Measurements from ENCODE around the gene STAT1.
"Not testable (repeated sequence)": the region's sequence is repeated elsewhere in the genome, so short reads cannot be mapped to it uniquely, and the experiment has no call there.

Gene STAT1

DNA sequence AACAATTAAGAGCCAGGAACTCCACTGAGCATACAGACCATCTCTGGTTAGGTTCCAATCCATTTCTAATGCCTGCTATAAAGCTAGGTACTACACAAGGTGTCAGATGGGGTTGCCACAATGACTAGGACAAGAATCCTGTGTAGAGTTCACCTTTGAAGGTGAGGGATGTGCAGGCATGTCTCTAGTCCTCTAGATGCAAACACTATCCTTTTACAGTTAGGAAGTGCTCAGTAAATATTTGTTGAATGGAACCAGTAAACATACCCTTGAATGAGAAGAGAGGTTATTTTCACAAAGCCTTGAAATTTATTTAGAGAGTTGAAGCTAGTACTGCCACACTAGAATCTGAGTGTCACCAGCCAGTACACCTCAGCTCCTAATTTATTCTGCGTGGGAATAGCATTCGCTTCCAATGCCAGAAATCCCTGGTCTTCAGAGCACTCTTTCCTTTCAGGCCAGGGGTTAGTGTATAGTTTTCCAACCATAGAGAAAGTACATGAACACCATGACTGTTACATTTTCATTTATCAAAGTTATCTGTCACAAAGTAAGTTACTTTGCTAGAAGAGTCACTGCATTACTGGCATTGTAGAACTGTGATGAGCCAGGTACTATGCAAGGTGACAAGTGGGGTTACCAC, 48.3 kb downstream of the STAT1 start:
- DNase-seq (ENCODE audit: low read depth in 1 of 2, low spot score in 1 of 2) = no peak

DNA sequence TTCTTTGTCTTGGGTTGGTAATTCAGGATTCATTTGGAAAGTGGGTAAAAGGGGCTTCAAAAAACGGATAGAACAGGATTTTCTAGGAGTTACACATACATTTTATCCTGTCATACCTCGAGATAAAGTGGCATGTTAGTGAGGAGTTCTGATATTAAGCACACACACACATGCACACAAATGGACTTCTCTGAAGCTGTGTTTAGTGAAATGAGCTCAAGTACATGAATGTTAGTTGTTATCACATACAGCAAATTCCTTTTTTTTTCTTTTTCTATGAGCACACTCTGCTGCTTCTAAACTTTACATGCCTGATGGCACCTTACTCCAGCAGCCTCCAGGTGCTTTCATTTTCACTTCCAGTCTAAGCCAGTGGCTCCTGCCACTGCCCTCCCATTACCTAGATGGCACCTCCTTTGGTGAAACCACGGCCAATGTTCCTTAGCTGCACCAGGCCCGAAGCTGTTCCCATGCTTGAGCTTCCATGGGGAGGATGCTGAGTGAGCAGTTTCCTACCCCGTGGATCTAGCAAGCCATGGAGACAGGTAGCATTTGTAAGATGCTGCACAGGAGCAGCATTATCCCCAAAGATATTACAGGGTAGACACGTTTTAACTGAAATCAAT, 49.7 kb downstream of the STAT1 start:
- DNase-seq (ENCODE audit: low read depth in 1 of 2, low spot score in 1 of 2) = no peak

DNA sequence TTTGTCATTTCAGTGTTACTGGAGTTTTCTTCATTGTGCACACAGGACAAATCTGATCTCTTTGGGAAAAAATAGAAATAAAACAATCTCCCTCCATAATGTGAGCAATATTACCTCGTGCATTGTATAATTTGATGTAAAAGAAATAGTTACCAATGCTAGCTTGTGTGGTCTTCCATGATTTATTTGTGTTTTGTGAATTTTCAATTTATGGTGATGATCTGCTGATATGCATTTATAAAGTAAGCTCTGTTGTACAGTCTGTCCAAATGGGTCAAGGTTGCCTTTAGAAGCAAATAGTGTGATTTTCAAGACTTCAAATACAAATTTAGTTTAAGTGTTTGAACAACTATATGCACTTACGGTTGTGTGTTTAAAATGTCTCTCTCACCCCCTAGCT, 50.9 kb downstream of the STAT1 start:
- DNase-seq (ENCODE audit: low read depth in 1 of 2, low spot score in 1 of 2) = no peak

DNA sequence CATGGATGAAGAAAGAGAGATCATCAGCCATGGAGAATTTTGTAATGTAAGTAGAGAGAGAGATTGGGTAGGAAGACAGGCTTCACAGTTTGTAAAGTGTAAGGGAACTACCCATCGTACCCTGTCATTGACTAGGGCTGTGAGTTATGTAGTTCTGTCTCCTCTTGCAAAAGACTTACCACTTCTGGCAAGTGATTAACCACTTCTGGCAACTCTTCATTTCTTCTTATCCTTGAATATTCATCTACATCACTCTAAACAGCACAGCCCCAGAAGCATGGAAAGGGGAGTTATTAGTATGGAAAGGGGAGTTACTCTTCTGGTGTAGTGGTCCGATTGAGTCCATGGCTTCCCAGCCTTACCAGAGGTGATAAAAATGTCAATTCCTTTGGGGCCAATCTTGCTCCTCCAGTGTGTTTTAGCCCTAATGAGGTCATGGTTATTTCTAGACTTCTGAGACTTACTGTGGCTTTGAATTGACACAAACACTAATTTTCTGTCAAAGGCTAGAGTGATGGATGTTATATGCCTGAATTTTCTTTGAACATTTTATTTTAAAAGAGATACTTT, 52.0 kb downstream of the STAT1 start:
- no peak for DNase-seq (ENCODE audit: low read depth in 1 of 2, low spot score in 1 of 2)

GRCh38 chr2:190961117-190961516, 52.9 kb downstream of the STAT1 start:
- DNase-seq (ENCODE audit: low read depth in 1 of 2, low spot score in 1 of 2) = not testable (repeated sequence)

GRCh38 chr2:190959911-190960788, 53.8 kb downstream of the STAT1 start:
- DNase-seq (ENCODE audit: low read depth in 1 of 2, low spot score in 1 of 2) = no peak

GRCh38 chr2:190953257-190953656, 60.7 kb downstream of the STAT1 start:
- DNase-seq (ENCODE audit: low read depth in 1 of 2, low spot score in 1 of 2) = no peak

DNA sequence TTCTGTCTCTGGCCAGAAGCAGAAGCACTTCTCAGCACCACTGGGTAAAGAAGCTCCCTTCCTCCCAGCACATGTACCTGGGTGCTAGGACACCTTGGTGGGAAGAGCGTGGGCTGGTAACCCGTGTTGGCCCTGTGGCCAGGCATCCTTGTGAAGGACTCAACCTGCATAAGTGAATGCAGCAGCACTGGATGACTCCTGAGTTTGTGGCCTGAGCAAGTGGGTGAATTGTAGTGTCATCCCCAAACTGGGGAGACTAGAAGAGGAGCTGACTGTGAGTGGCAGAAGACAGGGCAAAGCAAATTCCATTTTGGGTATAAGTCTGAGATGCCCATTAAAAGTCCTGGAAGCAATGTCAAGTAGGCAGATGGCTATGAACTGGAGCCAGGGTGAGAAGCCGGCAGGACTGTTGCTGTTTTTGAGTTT, 63.4 kb downstream of the STAT1 start:
- DNase-seq (ENCODE audit: low read depth in 1 of 2, low spot score in 1 of 2) = no peak

- DNase-seq (ENCODE audit: low read depth in 1 of 2, low spot score in 1 of 2) = no peak
Observed at GRCh38 chr2:190948671-190949070, 65.3 kb downstream of the STAT1 start.

GRCh38 chr2:190947711-190948251, 66.2 kb downstream of the STAT1 start:
- no peak for DNase-seq (ENCODE audit: low read depth in 1 of 2, low spot score in 1 of 2)

GRCh38 chr2:190947141-190947540, 66.8 kb downstream of the STAT1 start:
- no peak for DNase-seq (ENCODE audit: low read depth in 1 of 2, low spot score in 1 of 2)

- no peak for DNase-seq (ENCODE audit: low read depth in 1 of 2, low spot score in 1 of 2)
Observed at GRCh38 chr2:190943706-190944105, 70.3 kb downstream of the STAT1 start.

DNA sequence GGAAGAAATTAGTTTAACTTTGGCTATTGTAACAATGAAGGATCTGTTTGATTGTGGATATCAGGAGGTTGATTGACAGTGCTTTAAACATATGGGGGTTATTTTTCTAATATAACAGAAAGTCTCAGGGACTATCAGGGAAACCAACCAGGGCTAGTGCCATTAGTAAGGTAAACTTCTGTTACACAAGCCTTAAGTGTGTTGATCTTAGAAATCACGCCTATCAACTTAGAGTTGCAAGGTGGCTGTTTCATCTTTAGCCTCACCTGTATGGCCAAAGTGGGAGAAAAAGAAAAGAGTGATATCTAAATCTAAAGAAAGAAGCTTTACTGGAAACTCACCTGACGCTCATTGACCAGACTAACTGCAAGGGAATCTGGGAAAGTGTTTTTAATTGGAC, 71.3 kb downstream of the STAT1 start:
- DNase-seq (ENCODE audit: low read depth in 1 of 2, low spot score in 1 of 2) = no peak

GRCh38 chr2:190941571-190941970, 72.4 kb downstream of the STAT1 start:
- no peak for DNase-seq (ENCODE audit: low read depth in 1 of 2, low spot score in 1 of 2)

GRCh38 chr2:190940454-190940853, 73.5 kb downstream of the STAT1 start:
- no peak for DNase-seq (ENCODE audit: low read depth in 1 of 2, low spot score in 1 of 2)

DNA sequence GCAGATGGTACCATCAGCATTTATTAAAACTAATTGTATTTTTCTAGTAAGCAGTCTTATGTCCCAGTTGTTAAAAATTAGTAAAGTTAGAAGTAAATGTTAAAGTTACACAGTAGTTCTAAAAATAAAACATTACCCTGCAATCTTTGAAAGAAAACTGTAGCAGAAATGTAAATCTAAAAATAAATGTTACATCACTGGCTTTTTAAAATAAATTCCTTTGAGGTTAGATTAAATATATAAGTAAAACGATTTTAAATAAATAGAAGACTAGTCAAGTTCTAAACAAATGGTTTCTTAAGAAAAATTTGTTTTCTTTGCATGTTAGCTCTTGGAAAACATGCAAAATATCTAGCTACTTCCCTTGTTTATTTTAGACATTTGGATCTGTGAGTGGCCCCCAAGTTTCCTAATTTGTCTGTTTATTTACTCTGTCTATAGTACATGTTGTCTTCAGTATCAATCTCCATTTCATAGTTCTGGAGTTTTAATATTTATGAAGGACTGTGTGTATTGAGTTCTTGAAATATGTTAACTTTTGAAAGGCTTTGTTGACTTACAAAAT, 75.1 kb downstream of the STAT1 start:
- DNase-seq (ENCODE audit: low read depth in 1 of 2, low spot score in 1 of 2) = no peak

- DNase-seq (ENCODE audit: low read depth in 1 of 2, low spot score in 1 of 2) = no peak
Observed at GRCh38 chr2:190935054-190935453, 78.9 kb downstream of the STAT1 start.

DNA sequence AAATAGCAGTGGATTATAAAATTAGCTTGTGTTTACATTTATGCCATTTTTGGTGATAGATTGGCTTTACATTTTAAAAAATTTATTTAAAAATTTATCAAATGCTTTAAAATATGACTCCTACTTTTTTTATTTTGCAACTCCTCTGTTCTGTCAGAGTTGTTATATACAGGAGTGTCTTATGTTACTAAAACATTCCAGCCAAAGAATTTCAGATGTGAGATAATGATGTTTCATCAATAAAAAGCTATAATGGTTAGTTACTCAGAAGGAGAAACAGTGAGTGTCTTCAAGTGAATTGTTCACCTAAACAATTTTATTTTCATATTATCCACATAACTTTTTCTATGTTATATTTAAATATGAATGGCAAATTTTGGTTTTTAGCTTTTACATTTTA, 80.6 kb downstream of the STAT1 start:
- DNase-seq (ENCODE audit: low read depth in 1 of 2, low spot score in 1 of 2) = no peak

- no peak for DNase-seq (ENCODE audit: low read depth in 1 of 2, low spot score in 1 of 2)
Observed at GRCh38 chr2:190932514-190932913, 81.5 kb downstream of the STAT1 start.

DNA sequence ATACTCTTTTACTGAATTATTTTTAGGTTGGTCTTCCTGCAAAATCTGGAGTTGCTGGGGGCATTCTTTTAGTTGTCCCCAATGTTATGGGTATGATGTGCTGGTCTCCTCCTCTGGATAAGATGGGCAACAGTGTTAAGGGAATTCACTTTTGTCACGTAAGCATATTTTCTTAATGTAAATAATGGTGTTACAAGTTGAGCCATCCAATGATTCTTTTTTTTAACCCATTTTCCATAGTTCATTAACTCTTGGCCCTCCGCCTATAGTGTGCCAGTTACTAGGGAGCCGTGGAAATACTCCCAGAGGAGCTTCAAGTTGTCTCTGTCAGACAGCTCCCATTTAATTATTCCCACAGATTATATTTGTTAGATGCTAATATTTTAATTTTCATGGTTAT, 83.6 kb downstream of the STAT1 start:
- no peak for DNase-seq (ENCODE audit: low read depth in 1 of 2, low spot score in 1 of 2)

GRCh38 chr2:190929919-190930318, 84.1 kb downstream of the STAT1 start:
- no peak for DNase-seq (ENCODE audit: low read depth in 1 of 2, low spot score in 1 of 2)

Data from stimulated activated CD4-positive, alpha-beta T cell treated with anti-CD3 and anti-CD28 coated beads, Interleukin-15, amount 100 ng/mL, for 1 hour (primary cell).